Endothelial cell of umbilical vein (primary cell): ENCODE measurements around the gene NCAPG.

Source experiments
- FOS ChIP-seq: IDR thresholded peaks from 2 replicates; pipeline ENCODE4 v1.6.1; 2011; ENCODE audit warnings: mild to moderate bottlenecking, low read length, moderate library complexity, borderline replicate concordance; ENCODE audit not compliant: insufficient read depth
- TF ChIP-seq, protein P1 (sequence below): IDR thresholded peaks from 2 replicates; pipeline ENCODE4 v1.6.1; 2011; ENCODE audit not compliant: insufficient read depth, insufficient read length

DNA sequence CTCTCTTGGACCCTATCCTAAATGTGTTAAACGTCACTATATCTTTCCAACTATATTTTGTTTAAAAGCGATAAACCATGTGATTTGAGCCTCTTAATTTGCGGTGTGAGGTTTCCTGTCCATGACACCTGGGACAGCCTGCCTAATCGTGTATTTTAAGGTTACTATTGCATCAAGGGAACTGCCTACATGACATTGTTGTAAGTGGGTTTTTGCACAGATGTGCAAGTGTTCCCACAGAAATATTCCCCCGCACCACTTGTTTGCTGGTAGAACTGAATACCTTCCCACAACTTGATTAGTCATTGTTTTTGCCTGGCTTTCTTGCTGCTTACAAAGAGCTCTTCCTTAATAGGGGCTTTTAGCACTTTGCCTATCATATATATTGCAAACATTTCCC lies 24.2 kb upstream of the NCAPG start:
- no peak for TF ChIP-seq FOS
- TF ChIP-seq, protein P1, sequence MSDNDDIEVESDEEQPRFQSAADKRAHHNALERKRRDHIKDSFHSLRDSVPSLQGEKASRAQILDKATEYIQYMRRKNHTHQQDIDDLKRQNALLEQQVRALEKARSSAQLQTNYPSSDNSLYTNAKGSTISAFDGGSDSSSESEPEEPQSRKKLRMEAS, result no peak
